ENCODE data around the gene MICALL1. TPM values are rescaled to one million over a fixed set of nuclear protein-coding genes. Genes with fewer than 3 reads are reported as not detected.

Gene MICALL1
- total RNA-seq, 4 donors from 2014 or later, result 124 to 150 (median 143) TPM

- H3K4me3 ChIP-seq (ENCODE audit: low read depth, poor library complexity, severe bottlenecking), result no peak overlapping the region
- DNase-seq (ENCODE audit: low spot score in 2 of 2), result no peak
- TF ChIP-seq POLR2A (IDR thresholded peaks at IDR 0.05) (no peak), CTCF (IDR thresholded peaks at IDR 0.05) (no peak)
- 43 to 44% methylated on average over 7 of the region's 7 CpGs for WGBS, 2 donors
- intact Hi-C loops (cut with DNase I; ENCODE audit: low total_unique reads), result no loop called here
These were observed 13.3 kb upstream of the MICALL1 start for GRCh38 chr22:37892566-37893335.

GRCh38 chr22:37893583-37893983 is 12.5 kb upstream of the MICALL1 start:
- no peak overlapping the region for H3K4me3 ChIP-seq (ENCODE audit: low read depth, poor library complexity, severe bottlenecking)
- DNase-seq (ENCODE audit: low spot score in 2 of 2), result no peak
- intact Hi-C loops (cut with DNase I; ENCODE audit: low total_unique reads), result no loop called here
- no peak for TF ChIP-seq POLR2A (IDR thresholded peaks at IDR 0.05)
- TF ChIP-seq CTCF (IDR thresholded peaks at IDR 0.05), result no peak
- 69 to 74% methylated on average over 5 of the region's 5 CpGs for WGBS, 2 donors

- 34 to 42% methylated on average over 8 of the region's 8 CpGs for WGBS, 2 donors
- intact Hi-C loops (cut with DNase I; ENCODE audit: low total_unique reads), result no loop called here
- peak in 1 of 2 donors; percentile 39 for DNase-seq (ENCODE audit: low spot score in 2 of 2)
These were observed 11.0 kb upstream of the MICALL1 start for GRCh38 chr22:37894939-37895670.

GRCh38 chr22:37896181-37896592 is 9.9 kb upstream of the MICALL1 start:
- 39 to 41% methylated on average over 5 of the region's 5 CpGs for WGBS, 2 donors
- no peak for DNase-seq (ENCODE audit: low spot score in 2 of 2)
- H3K4me3 ChIP-seq (ENCODE audit: low read depth, poor library complexity, severe bottlenecking), result no peak overlapping the region

More at GRCh38 chr22:37894939-37895670, 11.0 kb upstream of the MICALL1 start:
- H3K4me3 ChIP-seq (ENCODE audit: low read depth, poor library complexity, severe bottlenecking), result no peak overlapping the region
- TF ChIP-seq CTCF (IDR thresholded peaks at IDR 0.05), result no peak
- TF ChIP-seq POLR2A (IDR thresholded peaks at IDR 0.05), result no peak

GRCh38 chr22:37896939-37897338 is 9.2 kb upstream of the MICALL1 start:
- DNase-seq (ENCODE audit: low spot score in 2 of 2), result no peak
- 75 to 79% methylated on average over 3 of the region's 3 CpGs for WGBS, 2 donors
- no peak for TF ChIP-seq POLR2A (IDR thresholded peaks at IDR 0.05)
- TF ChIP-seq CTCF (IDR thresholded peaks at IDR 0.05), result no peak
- H3K4me3 ChIP-seq (ENCODE audit: low read depth, poor library complexity, severe bottlenecking), result no peak overlapping the region
- intact Hi-C loops (cut with DNase I; ENCODE audit: low total_unique reads), result no loop called here

More at GRCh38 chr22:37896181-37896592, 9.9 kb upstream of the MICALL1 start:
- intact Hi-C loops (cut with DNase I; ENCODE audit: low total_unique reads), result no loop called here
- TF ChIP-seq POLR2A (IDR thresholded peaks at IDR 0.05) (no peak), CTCF (IDR thresholded peaks at IDR 0.05) (no peak)
